HepG2 (cell line): Measurements from ENCODE around the gene LRP1B. TPM values are rescaled to one million over a fixed set of nuclear protein-coding genes. Genes with fewer than 3 reads are reported as not detected.

ENCODE experiments used
- ATAC-seq: fragments of 200-7000 bp; cut with Tn5 transposase; 3 replicates; pipeline ENCODE4 v1.9.1; 2020; ENCODE audit warnings: mild to moderate bottlenecking, moderate library complexity
- BruUV-seq: library from RNA; stranded (reverse); fragments of 400-500 nt; replicated peaks from 2 replicates; lab custom pipeline; 2021; lab: Mats Ljungman, UMichigan
- CTCF ChIA-PET: fragments of 300-600 bp; formaldehyde crosslinking; extraction: SDS; loops from one replicate; lab custom pipeline; 2021; ENCODE audit warnings: low total read pairs, inconsistent platforms, low intra/inter-chr PET ratio; lab: Yijun Ruan, JAX
- POLR2A ChIA-PET: fragments of 350-600 bp; sonication (Branson Sonifier 250); formaldehyde crosslinking; loops from one replicate; lab custom pipeline; 2020; ENCODE audit warnings: antibody characterized with exemption, inconsistent platforms; lab: Yijun Ruan, JAX
- DNase-seq: peaks from one replicate; pipeline ENCODE4 v3.0.0-alpha.2; 2015; ENCODE audit warnings: low spot score
- FAIRE-seq: peaks from 3 replicates; lab custom pipeline; 2011; peaks lifted over from hg19 to GRCh38; lab: Jason Lieb, UNC
- H2AFZ ChIP-seq: one replicate; pipeline ENCODE4 v1.6.1; 2011; ENCODE audit warnings: low read length, inconsistent platforms
- H3K27ac ChIP-seq: fragments of 300-600 bp; 3 replicates; pipeline ENCODE4 v1.8.0; 2011; ENCODE audit warnings: mixed run types, mild to moderate bottlenecking, mixed read lengths, low read length, inconsistent platforms; ENCODE audit not compliant: insufficient read depth; ENCODE audit errors: extremely low read length
- H3K27me3 ChIP-seq, 2 experiments: fragments of 200-600 bp in 1 of 2; 2 replicates in 1 of 2; 3 replicates in 1 of 2; pipeline versions ENCODE4 v1.6.0 to v1.8.0; 2011; ENCODE audit warnings: low read length in 2 of 2, mild to moderate bottlenecking in 2 of 2, moderate library complexity in 2 of 2, inconsistent platforms in 1 of 2; ENCODE audit not compliant: insufficient read depth in 2 of 2, control insufficient read depth in 1 of 2
- H3K36me3 ChIP-seq, 2 experiments: fragments of 200-600 bp in 1 of 2; replicated peaks in 1 of 2; 2 replicates in 1 of 2; 3 replicates in 1 of 2; pipeline versions ENCODE4 v1.5.1 to v1.8.0; 2011; ENCODE audit warnings: low read length in 2 of 2, inconsistent platforms in 1 of 2; ENCODE audit not compliant: insufficient read depth in 2 of 2, control insufficient read depth in 1 of 2
- H3K4me1 ChIP-seq: 2 replicates; pipeline ENCODE4 v1.5.1; 2012; ENCODE audit warnings: low read length, inconsistent platforms; ENCODE audit not compliant: insufficient read depth
- H3K4me2 ChIP-seq: 2 replicates; pipeline ENCODE4 v1.6.0; 2011; ENCODE audit warnings: low read depth, low read length, inconsistent platforms
- H3K4me3 ChIP-seq, 3 experiments: fragments of 200-600 bp in 1 of 3; sonication (generic), shearing (Covaris generic) in 1 of 3; replicated peaks in 1 of 3; 2 replicates each; pipeline ENCODE4 v1.5.1; 2011 to 2016; ENCODE audit warnings: low read length in 3 of 3, inconsistent platforms in 2 of 3, low read depth in 2 of 3, mild to moderate bottlenecking in 2 of 3, control low read depth in 1 of 3, mixed read lengths in 1 of 3; ENCODE audit not compliant: insufficient read depth in 1 of 3
- H3K79me2 ChIP-seq: one replicate; pipeline ENCODE4 v1.6.1; 2011; ENCODE audit warnings: low read length, inconsistent platforms; ENCODE audit not compliant: insufficient read depth
- H3K9ac ChIP-seq: 2 replicates; pipeline ENCODE4 v1.6.0; 2011; ENCODE audit warnings: mild to moderate bottlenecking, low read depth, low read length, inconsistent platforms; ENCODE audit not compliant: insufficient read depth
- H3K9me3 ChIP-seq: 2 replicates; pipeline ENCODE4 v1.5.1; 2012; ENCODE audit warnings: mild to moderate bottlenecking, low read length
- H4K20me1 ChIP-seq: 2 replicates; pipeline ENCODE4 v1.6.0; 2011; ENCODE audit warnings: inconsistent platforms, mild to moderate bottlenecking, low read length, moderate library complexity; ENCODE audit not compliant: insufficient read depth
- MAFF ChIP-seq: IDR thresholded peaks from 2 replicates; pipeline ENCODE4 v1.6.1; 2011; ENCODE audit warnings: low read depth, low read length, improper control_type of control experiment
- MAFK ChIP-seq, 2 experiments: IDR thresholded peaks in 1 of 2; conservative IDR thresholded peaks in 1 of 2; 2 replicates each; pipeline ENCODE4 v1.6.1; 2011; ENCODE audit warnings: improper control_type of control experiment in 2 of 2, low read length in 2 of 2
- POLR2A ChIP-seq, 2 experiments: IDR thresholded peaks; 2 replicates each; pipeline ENCODE4 v1.6.1; 2011; ENCODE audit warnings: low read depth in 2 of 2, low read length in 2 of 2, mild to moderate bottlenecking in 1 of 2, moderate library complexity in 1 of 2; ENCODE audit not compliant: insufficient read depth in 1 of 2
- ZEB1 ChIP-seq: IDR thresholded peaks from 2 replicates; pipeline ENCODE4 v1.6.1; 2012; ENCODE audit warnings: mild to moderate bottlenecking, low read depth, inconsistent platforms; ENCODE audit not compliant: insufficient replicate concordance
- ZNF329 ChIP-seq: sonication (generic); formaldehyde crosslinking; IDR thresholded peaks from 2 replicates; pipeline ENCODE4 v1.9.0; 2021; ENCODE audit warnings: low read depth, mild to moderate bottlenecking, missing genetic modification reagents
- ZNF552 ChIP-seq: sonication (generic); formaldehyde crosslinking; IDR thresholded peaks from 2 replicates; pipeline ENCODE4 v1.9.0; 2022; ENCODE audit warnings: missing genetic modification reagents, mild to moderate bottlenecking, borderline replicate concordance
- ZNF567 ChIP-seq: sonication (generic); formaldehyde crosslinking; IDR thresholded peaks from 2 replicates; pipeline ENCODE4 v1.8.1; 2023; ENCODE audit warnings: mild to moderate bottlenecking, missing genetic modification reagents, borderline replicate concordance
- ZSCAN12 ChIP-seq: sonication (generic); formaldehyde crosslinking; IDR thresholded peaks from 2 replicates; pipeline ENCODE4 v1.9.0; 2021; ENCODE audit warnings: mild to moderate bottlenecking, missing genetic modification reagents
- WGBS: methylation state at CpG from one replicate; pipeline ENCODE4 v1.1.6; 2017; ENCODE audit warnings: low lambda C conversion rate; 5-methylcytosine and 5-hydroxymethylcytosine counted together
- in situ Hi-C: cut with HindIII; loops from 2 replicates; pipeline ENCODE4 v1.10.0; 2017; ENCODE audit warnings: low pct_unique_long_range_greater_than_20kb; ENCODE audit not compliant: extremely low pct_ligation_motif_present
- intact Hi-C: fragments of 100-400 bp; cut with micrococcal nuclease; formaldehyde crosslinking; loops from one replicate; pipeline ENCODE4 v1.10.0; 2022; ENCODE audit not compliant: unreplicated experiment
- polyA plus RNA-seq, 8 experiments: library from polyadenylated mRNA; depleted of rRNA in 3 of 8; stranded (reverse) in 7 of 8; unstranded in 1 of 8; fragments of >200 nt; fragmentation: Illumina TruSeq in 4 of 8; extraction: Trizol in 4 of 8; gene quantifications; 2 replicates each; pipeline versions ENCODE4 v1.2.1 to v1.2.3, GENCODE V29; 2011 to 2016; ENCODE audit warnings: low read depth in 4 of 8, missing spikeins in 1 of 8, mixed read lengths in 1 of 8; ENCODE audit not compliant: insufficient read depth in 1 of 8
- total RNA-seq, 5 experiments: library from RNA; depleted of rRNA; stranded (reverse); fragments of >200 nt; fragmentation: Illumina TruSeq; extraction: Trizol; gene quantifications; 2 replicates each; pipeline ENCODE4 v1.2.3, GENCODE V29; 2016; ENCODE audit warnings: low read depth in 1 of 5
- TF ChIP-seq, protein P1 (sequence below): sonication (generic); formaldehyde crosslinking; IDR thresholded peaks from 2 replicates; pipeline ENCODE4 v1.8.1; 2023; ENCODE audit warnings: mild to moderate bottlenecking, missing genetic modification reagents, borderline replicate concordance
- TF ChIP-seq, protein P2 (sequence below): sonication (generic); formaldehyde crosslinking; IDR thresholded peaks from 2 replicates; pipeline ENCODE4 v1.4.0; 2020; ENCODE audit warnings: missing genetic modification reagents
- TF ChIP-seq, protein P3 (sequence below): IDR thresholded peaks from 2 replicates; pipeline ENCODE4 v1.6.1; 2016; ENCODE audit warnings: low read depth, missing genetic modification reagents, missing compliant biosample characterization

The LRP1B gene
- total and polyA plus RNA-seq, 2 of the 13 experiments (the other 11 are each of a cell fraction or from before 2014, with no cell fraction given): 0.04 TPM; not detected in 1

DNA sequence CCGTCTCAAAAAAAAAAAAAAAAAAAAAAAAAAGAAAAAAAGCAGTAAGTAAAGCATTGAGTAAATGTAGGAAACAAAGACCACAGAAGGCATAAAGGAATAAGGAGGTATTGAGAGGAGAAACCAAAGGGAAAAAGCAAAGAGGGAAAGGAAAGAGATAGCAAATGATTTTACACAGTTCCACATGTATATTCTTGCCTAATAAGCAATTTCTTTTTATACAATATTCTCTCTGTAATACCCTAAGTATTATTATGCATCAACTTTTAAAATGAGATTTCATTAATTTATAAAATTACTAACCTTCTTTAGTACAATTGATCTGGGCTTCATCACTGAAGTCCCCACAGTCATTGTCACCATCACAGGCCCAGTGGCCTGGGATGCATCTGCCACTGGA, 1180.9 kb downstream of the LRP1B start:
- no peak overlapping the region for H3K4me3 ChIP-seq
- no peak overlapping the region for H3K27ac ChIP-seq
- in situ Hi-C loops (no loop called here), intact Hi-C loops (no loop called here)
- H4K20me1 ChIP-seq: no peaks in the 10 kb centered on the region
- ATAC-seq (no peak), DNase-seq (no peak), FAIRE-seq (no peak)
- H3K79me2 ChIP-seq: no peaks in the 10 kb centered on the region
- TF ChIP-seq MAFF (peak; percentile 78), MAFK (conservative IDR thresholded peaks at IDR 0.05 in 1 of 2, IDR thresholded peaks at IDR 0.05 in 1 of 2; ENCODE audit: low read length in 2 of 2) (peak; percentile 80 to 91), ZEB1 (no peak)
- no peak overlapping the region for H2AFZ ChIP-seq
- no peaks in the 10 kb centered on the region for H3K27me3 ChIP-seq
- no peak overlapping the region for H3K9ac ChIP-seq
- H3K4me1 ChIP-seq: no peaks in the 10 kb centered on the region
- H3K9me3 ChIP-seq: no peaks in the 10 kb centered on the region
- no TSS peak for BruUV-seq
- POLR2A ChIA-PET: no interaction called here
- WGBS: 6% methylated on average over 1 of the region's 1 CpG
- CTCF ChIA-PET: no interaction called here
- H3K36me3 ChIP-seq: no peaks in the 10 kb centered on the region
- no peak overlapping the region for H3K4me2 ChIP-seq

DNA sequence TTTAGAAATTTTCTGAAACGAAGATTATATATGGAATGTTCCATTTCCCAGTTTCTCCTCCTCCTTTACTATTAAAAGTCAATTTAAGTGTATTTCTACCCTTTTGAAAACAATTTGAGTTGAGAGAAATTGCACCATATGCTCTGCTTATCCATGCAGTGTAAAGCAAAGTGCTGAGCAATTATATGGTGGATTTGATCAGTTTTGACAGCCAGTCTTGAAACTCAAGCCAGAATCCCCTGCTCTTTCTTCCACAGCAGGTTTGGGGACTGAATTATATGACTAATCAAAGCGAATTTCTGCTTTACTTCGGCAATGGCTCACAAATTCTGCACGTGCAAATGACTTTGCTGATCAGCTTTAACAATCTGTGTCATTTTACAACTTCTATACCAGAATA, 1183.6 kb downstream of the LRP1B start:
- FAIRE-seq: no peak
- TF ChIP-seq ZNF567 (no peak), ZNF552 (CRISPR knock-in tag) (no peak), ZSCAN12 (CRISPR knock-in tag) (no peak), ZNF329 (CRISPR knock-in tag) (no peak), POLR2A (IDR thresholded peaks at IDR 0.05; ENCODE audit: insufficient read depth in 1 of 2, low read depth in 2 of 2, low read length in 2 of 2) (no peak)
- TF ChIP-seq, protein P1, sequence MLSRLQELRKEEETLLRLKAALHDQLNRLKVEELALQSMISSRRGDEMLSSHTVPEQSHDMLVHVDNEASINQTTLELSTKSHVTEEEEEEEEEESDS (CRISPR knock-in tag): no peak
- TF ChIP-seq, protein P2, sequence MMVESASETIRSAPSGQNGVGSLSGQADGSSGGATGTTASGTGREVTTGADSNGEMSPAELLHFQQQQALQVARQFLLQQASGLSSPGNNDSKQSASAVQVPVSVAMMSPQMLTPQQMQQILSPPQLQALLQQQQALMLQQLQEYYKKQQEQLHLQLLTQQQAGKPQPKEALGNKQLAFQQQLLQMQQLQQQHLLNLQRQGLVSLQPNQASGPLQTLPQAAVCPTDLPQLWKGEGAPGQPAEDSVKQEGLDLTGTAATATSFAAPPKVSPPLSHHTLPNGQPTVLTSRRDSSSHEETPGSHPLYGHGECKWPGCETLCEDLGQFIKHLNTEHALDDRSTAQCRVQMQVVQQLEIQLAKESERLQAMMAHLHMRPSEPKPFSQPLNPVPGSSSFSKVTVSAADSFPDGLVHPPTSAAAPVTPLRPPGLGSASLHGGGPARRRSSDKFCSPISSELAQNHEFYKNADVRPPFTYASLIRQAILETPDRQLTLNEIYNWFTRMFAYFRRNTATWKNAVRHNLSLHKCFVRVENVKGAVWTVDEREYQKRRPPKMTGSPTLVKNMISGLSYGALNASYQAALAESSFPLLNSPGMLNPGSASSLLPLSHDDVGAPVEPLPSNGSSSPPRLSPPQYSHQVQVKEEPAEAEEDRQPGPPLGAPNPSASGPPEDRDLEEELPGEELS (CRISPR knock-in tag): no peak
- TF ChIP-seq, protein P3, sequence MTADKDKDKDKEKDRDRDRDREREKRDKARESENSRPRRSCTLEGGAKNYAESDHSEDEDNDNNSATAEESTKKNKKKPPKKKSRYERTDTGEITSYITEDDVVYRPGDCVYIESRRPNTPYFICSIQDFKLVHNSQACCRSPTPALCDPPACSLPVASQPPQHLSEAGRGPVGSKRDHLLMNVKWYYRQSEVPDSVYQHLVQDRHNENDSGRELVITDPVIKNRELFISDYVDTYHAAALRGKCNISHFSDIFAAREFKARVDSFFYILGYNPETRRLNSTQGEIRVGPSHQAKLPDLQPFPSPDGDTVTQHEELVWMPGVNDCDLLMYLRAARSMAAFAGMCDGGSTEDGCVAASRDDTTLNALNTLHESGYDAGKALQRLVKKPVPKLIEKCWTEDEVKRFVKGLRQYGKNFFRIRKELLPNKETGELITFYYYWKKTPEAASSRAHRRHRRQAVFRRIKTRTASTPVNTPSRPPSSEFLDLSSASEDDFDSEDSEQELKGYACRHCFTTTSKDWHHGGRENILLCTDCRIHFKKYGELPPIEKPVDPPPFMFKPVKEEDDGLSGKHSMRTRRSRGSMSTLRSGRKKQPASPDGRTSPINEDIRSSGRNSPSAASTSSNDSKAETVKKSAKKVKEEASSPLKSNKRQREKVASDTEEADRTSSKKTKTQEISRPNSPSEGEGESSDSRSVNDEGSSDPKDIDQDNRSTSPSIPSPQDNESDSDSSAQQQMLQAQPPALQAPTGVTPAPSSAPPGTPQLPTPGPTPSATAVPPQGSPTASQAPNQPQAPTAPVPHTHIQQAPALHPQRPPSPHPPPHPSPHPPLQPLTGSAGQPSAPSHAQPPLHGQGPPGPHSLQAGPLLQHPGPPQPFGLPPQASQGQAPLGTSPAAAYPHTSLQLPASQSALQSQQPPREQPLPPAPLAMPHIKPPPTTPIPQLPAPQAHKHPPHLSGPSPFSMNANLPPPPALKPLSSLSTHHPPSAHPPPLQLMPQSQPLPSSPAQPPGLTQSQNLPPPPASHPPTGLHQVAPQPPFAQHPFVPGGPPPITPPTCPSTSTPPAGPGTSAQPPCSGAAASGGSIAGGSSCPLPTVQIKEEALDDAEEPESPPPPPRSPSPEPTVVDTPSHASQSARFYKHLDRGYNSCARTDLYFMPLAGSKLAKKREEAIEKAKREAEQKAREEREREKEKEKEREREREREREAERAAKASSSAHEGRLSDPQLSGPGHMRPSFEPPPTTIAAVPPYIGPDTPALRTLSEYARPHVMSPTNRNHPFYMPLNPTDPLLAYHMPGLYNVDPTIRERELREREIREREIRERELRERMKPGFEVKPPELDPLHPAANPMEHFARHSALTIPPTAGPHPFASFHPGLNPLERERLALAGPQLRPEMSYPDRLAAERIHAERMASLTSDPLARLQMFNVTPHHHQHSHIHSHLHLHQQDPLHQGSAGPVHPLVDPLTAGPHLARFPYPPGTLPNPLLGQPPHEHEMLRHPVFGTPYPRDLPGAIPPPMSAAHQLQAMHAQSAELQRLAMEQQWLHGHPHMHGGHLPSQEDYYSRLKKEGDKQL (CRISPR knock-in tag): no peak

More for the DNA sequence above, 1183.6 kb downstream of the LRP1B start:
- H3K79me2 ChIP-seq: no peaks in the 10 kb centered on the region
- no peak overlapping the region for H3K27ac ChIP-seq
- CTCF ChIA-PET: no interaction called here
- no peaks in the 10 kb centered on the region for H4K20me1 ChIP-seq
- ATAC-seq (no peak), DNase-seq (no peak)
- no peak overlapping the region for H3K4me3 ChIP-seq
- no peaks in the 10 kb centered on the region for H3K27me3 ChIP-seq
- H2AFZ ChIP-seq: no peak overlapping the region
- no peaks in the 10 kb centered on the region for H3K9me3 ChIP-seq
- POLR2A ChIA-PET: no interaction called here
- WGBS: under 1% methylated on average over 4 of the region's 4 CpGs
- in situ Hi-C loops (no loop called here), intact Hi-C loops (no loop called here)
- no peak overlapping the region for H3K9ac ChIP-seq
- H3K36me3 ChIP-seq: no peaks in the 10 kb centered on the region
- H3K4me1 ChIP-seq: no peaks in the 10 kb centered on the region
- no TSS peak for BruUV-seq
- no peak overlapping the region for H3K4me2 ChIP-seq
